HG03039 (cell line): ENCODE data around the gene HDAC8.
"Not testable (repeated sequence)": the region's sequence is repeated elsewhere in the genome, so short reads cannot be mapped to it uniquely, and the experiment has no call there.

Experiments used
- ATAC-seq: cut with Tn5 transposase; IDR thresholded peaks from one replicate; pipeline ENCODE4 v1.9.1; 2021; ENCODE audit warnings: mild to moderate bottlenecking, moderate library complexity; ENCODE audit not compliant: unreplicated experiment

Gene HDAC8

GRCh38 chrX:72326605-72327300, 245.9 kb downstream of the HDAC8 start:
- no peak for ATAC-seq

GRCh38 chrX:72319651-72320050, 253.0 kb downstream of the HDAC8 start:
- ATAC-seq = not testable (repeated sequence)

GRCh38 chrX:72317139-72317538, 255.5 kb downstream of the HDAC8 start:
- no peak for ATAC-seq

GRCh38 chrX:72316408-72317110, 256.1 kb downstream of the HDAC8 start:
- ATAC-seq = no peak

- ATAC-seq = no peak
Measured at GRCh38 chrX:72314881-72315280, 257.8 kb downstream of the HDAC8 start.

- no peak for ATAC-seq
Measured at GRCh38 chrX:72313707-72314641, 258.7 kb downstream of the HDAC8 start.

GRCh38 chrX:72312311-72312940, 260.2 kb downstream of the HDAC8 start:
- ATAC-seq = no peak

GRCh38 chrX:72309297-72310071, 263.2 kb downstream of the HDAC8 start:
- ATAC-seq = no peak

- ATAC-seq = no peak
Measured at GRCh38 chrX:72308566-72309296, 263.9 kb downstream of the HDAC8 start.

- ATAC-seq = no peak
Measured at GRCh38 chrX:72308209-72308565, 264.5 kb downstream of the HDAC8 start.

- no peak for ATAC-seq
Measured at GRCh38 chrX:72307646-72308051, 265.0 kb downstream of the HDAC8 start.

GRCh38 chrX:72306851-72307645, 265.6 kb downstream of the HDAC8 start:
- ATAC-seq = no peak

GRCh38 chrX:72306085-72306801, 266.4 kb downstream of the HDAC8 start:
- ATAC-seq = no peak

- no peak for ATAC-seq
Measured at GRCh38 chrX:72305286-72306084, 267.2 kb downstream of the HDAC8 start, which contains the start of gene CITED1. Gene CITED1 (minus strand): TSS chrX:72305914. CDS start chrX:72302869, 3,045 bp downstream.

GRCh38 chrX:72304877-72305276, 267.8 kb downstream of the HDAC8 start:
- no peak for ATAC-seq

GRCh38 chrX:72301781-72302180, 270.9 kb downstream of the HDAC8 start:
- ATAC-seq = no peak
